Lower lobe of right lung (tissue), 2 donors: ENCODE results near the gene SPPL2C. TPM values are rescaled to one million over a fixed set of nuclear protein-coding genes. Genes with fewer than 3 reads are reported as not detected.

Source experiments
- ATAC-seq, 2 donors: fragments of 200-7000 bp; cut with Tn5 transposase; one replicate each; pipeline ENCODE4 v1.9.1; 2020 to 2022; ENCODE audit warnings: mild to moderate bottlenecking in 2 of 2, moderate library complexity in 2 of 2
- DNase-seq: peaks from one replicate; pipeline ENCODE4 v3.0.0-alpha.2; 2020
- H3K27ac ChIP-seq: fragments of 200-600 bp; one replicate; pipeline ENCODE4 v1.8.0; 2022
- H3K27me3 ChIP-seq: fragments of 200-600 bp; one replicate; pipeline ENCODE4 v1.8.0; 2022; ENCODE audit warnings: low read depth
- H3K36me3 ChIP-seq: fragments of 200-600 bp; one replicate; pipeline ENCODE4 v1.8.0; 2022; ENCODE audit warnings: mild to moderate bottlenecking
- H3K4me1 ChIP-seq: fragments of 200-600 bp; one replicate; pipeline ENCODE4 v1.8.0; 2022
- H3K4me3 ChIP-seq: fragments of 200-600 bp; one replicate; pipeline ENCODE4 v1.8.0; 2022; ENCODE audit warnings: mild to moderate bottlenecking
- H3K9me3 ChIP-seq: fragments of 200-600 bp; one replicate; pipeline ENCODE4 v1.8.0; 2022
- CTCF ChIP-seq: fragments of 200-600 bp; IDR thresholded peaks from one replicate; pipeline ENCODE4 v1.8.0; 2022; ENCODE audit warnings: antibody characterized with exemption, mild to moderate bottlenecking
- intact Hi-C: fragments of 100-400 bp; cut with DNase I; formaldehyde crosslinking; loops from one replicate; pipeline ENCODE4 v1.11.0; 2022
- total RNA-seq: library from RNA; stranded (reverse); fragmentation: NEBNext Ultra II Directional; extraction: Animal tissue kit (Norgen Biotek cat#: 25700); gene quantifications from one replicate; pipeline ENCODE4 v1.2.1, GENCODE V29; 2021
- donor health status: DM: no; HTN: yes; CAD: no; lungs with severe emphysema.

SPPL2C gene
- total RNA-seq, 1 donor from 2014 or later, result not detected

GRCh38 chr17:45818699-45819098 is 26.0 kb upstream of the SPPL2C start:
- no peak for TF ChIP-seq CTCF
- H3K36me3 ChIP-seq, result no peaks in the 10 kb centered on the region
- intact Hi-C loops, result no loop called here
- no peak overlapping the region for H3K27ac ChIP-seq
- DNase-seq (no peak), ATAC-seq (no peak)
- no peak overlapping the region for H3K4me3 ChIP-seq
- H3K4me1 ChIP-seq, result no peaks in the 10 kb centered on the region
- no peaks in the 10 kb centered on the region for H3K9me3 ChIP-seq
- no peaks in the 10 kb centered on the region for H3K27me3 ChIP-seq

GRCh38 chr17:45819632-45820031 is 25.0 kb upstream of the SPPL2C start:
- ATAC-seq, result no peak
- intact Hi-C loops, result no loop called here
- no peaks in the 10 kb centered on the region for H3K27me3 ChIP-seq
- H3K9me3 ChIP-seq, result no peaks in the 10 kb centered on the region
- H3K36me3 ChIP-seq, result no peaks in the 10 kb centered on the region
- H3K27ac ChIP-seq, result no peak overlapping the region
- TF ChIP-seq CTCF, result no peak
- no peak for DNase-seq
- no peaks in the 10 kb centered on the region for H3K4me1 ChIP-seq
- H3K4me3 ChIP-seq, result no peak overlapping the region

- intact Hi-C loops, result no loop called here
These were observed 24.5 kb upstream of the SPPL2C start for GRCh38 chr17:45820052-45820780.

GRCh38 chr17:45821147-45821546 is 23.5 kb upstream of the SPPL2C start:
- no peak for TF ChIP-seq CTCF
- intact Hi-C loops, result no loop called here
- no peak overlapping the region for H3K27ac ChIP-seq
- no peak overlapping the region for H3K4me3 ChIP-seq
- H3K4me1 ChIP-seq, result no peaks in the 10 kb centered on the region
- no peak for DNase-seq
- no peaks in the 10 kb centered on the region for H3K36me3 ChIP-seq
- ATAC-seq, result no peak
- H3K27me3 ChIP-seq, result peaks cover 2% of the 10 kb centered on the region
- H3K9me3 ChIP-seq, result no peaks in the 10 kb centered on the region

More at GRCh38 chr17:45820052-45820780, 24.5 kb upstream of the SPPL2C start:
- Histone ChIP-seq H3K4me1 (no peaks in the 10 kb centered on the region), H3K27ac (no peak overlapping the region), H3K4me3 (no peak overlapping the region), H3K27me3 (no peaks in the 10 kb centered on the region), H3K9me3 (no peaks in the 10 kb centered on the region), H3K36me3 (no peaks in the 10 kb centered on the region)
- no peak for TF ChIP-seq CTCF
- no peak for DNase-seq
- no peak for ATAC-seq

- no peak for ATAC-seq
- H3K27ac ChIP-seq, result no peak overlapping the region
- intact Hi-C loops, result no loop called here
- DNase-seq, result no peak
- no peak for TF ChIP-seq CTCF
- H3K9me3 ChIP-seq, result no peaks in the 10 kb centered on the region
- H3K4me1 ChIP-seq, result no peaks in the 10 kb centered on the region
- no peak overlapping the region for H3K4me3 ChIP-seq
- H3K27me3 ChIP-seq, result peaks cover 5% of the 10 kb centered on the region
- H3K36me3 ChIP-seq, result no peaks in the 10 kb centered on the region
These were observed 21.1 kb upstream of the SPPL2C start for GRCh38 chr17:45823598-45823997.
